Esophagus muscularis mucosa (tissue), 4 donors: ENCODE data around the gene IFI27L1.

Experiments
- CTCF ChIP-seq, 3 experiments: fragments of 200-600 bp in 2 of 3; fragments of 450-650 bp in 1 of 3; sonication (generic) in 2 of 3; IDR thresholded peaks; one replicate each; pipeline ENCODE4 v1.5.1; 2017 to 2019; ENCODE audit warnings: antibody characterized with exemption in 3 of 3, mild to moderate bottlenecking in 2 of 3, moderate library complexity in 1 of 3
- EP300 ChIP-seq: sonication (generic); formaldehyde crosslinking; IDR thresholded peaks from one replicate; pipeline ENCODE4 v1.6.1; 2017; ENCODE audit warnings: antibody characterized with exemption
- POLR2A ChIP-seq: fragments of 450-650 bp; IDR thresholded peaks from one replicate; pipeline ENCODE4 v1.6.1; 2017; ENCODE audit warnings: antibody characterized with exemption, moderate library complexity, mild to moderate bottlenecking, low read depth
- POLR2AphosphoS5 ChIP-seq, 2 donors: sonication (generic); formaldehyde crosslinking; IDR thresholded peaks; one replicate each; pipeline ENCODE4 v1.6.1; 2017; ENCODE audit warnings: antibody characterized with exemption in 2 of 2

- TF ChIP-seq CTCF (IDR thresholded peaks at IDR 0.05) = no peak
- no peak for TF ChIP-seq POLR2A
- no peak for TF ChIP-seq POLR2AphosphoS5 (IDR thresholded peaks at IDR 0.05)
- TF ChIP-seq EP300 = no peak
Measured at GRCh38 chr14:94054936-94055335, 26.2 kb upstream of the IFI27L1 start.
